Measurements from ENCODE around the gene SLC23A1. TPM values are rescaled to one million over a fixed set of nuclear protein-coding genes. Genes with fewer than 3 reads are reported as not detected.

Gene SLC23A1
- total and polyA plus RNA-seq, 9 of the 15 experiments (the other 6 are each of a cell fraction or from before 2014, with no cell fraction given): 0.03 to 0.20 (median 0.05) TPM; not detected in 5

- TF ChIP-seq ZNF280A (IDR thresholded peaks at IDR 0.05; ENCODE audit: low read depth, partially characterized antibody) (no peak), SREBF1 (IDR thresholded peaks at IDR 0.05; ENCODE audit: borderline replicate concordance, low read depth, low read length) (no peak), CEBPG (CRISPR knock-in tag; IDR thresholded peaks at IDR 0.05) (no peak), CEBPG (tag; conservative IDR thresholded peaks at IDR 0.05 in 1 of 2, IDR thresholded peaks at IDR 0.05 in 1 of 2) (no peak), EHMT2 (IDR thresholded peaks at IDR 0.05) (no peak), TRIM24 (IDR thresholded peaks at IDR 0.05) (peak in 1 of 2 experiments; percentile 50; a peak in 1 of 4 replicates), RFX7 (CRISPR knock-in tag; IDR thresholded peaks at IDR 0.05) (no peak), SUPT5H (IDR thresholded peaks at IDR 0.05) (peak; percentile 98), ZNF707 (CRISPR knock-in tag; conservative IDR thresholded peaks at IDR 0.05) (no peak), HIVEP1 (CRISPR knock-in tag; IDR thresholded peaks at IDR 0.05) (no peak), EP400 (IDR thresholded peaks at IDR 0.05) (peak; percentile 94), CUX1 (CRISPR knock-in tag; IDR thresholded peaks at IDR 0.05) (no peak), SRSF9 (IDR thresholded peaks at IDR 0.05; ENCODE audit: borderline replicate concordance, low read depth, low read length) (no peak), ZNF12 (CRISPR knock-in tag; IDR thresholded peaks at IDR 0.05) (0 out of 2 replicates have a peak, but pooled peaks have one; percentile 6), FOS (IDR thresholded peaks at IDR 0.05; ENCODE audit: extremely low read depth, insufficient read length) (no peak), HEY1 (CRISPR knock-in tag; IDR thresholded peaks at IDR 0.05; ENCODE audit: borderline replicate concordance) (no peak; the same call in 1 of the 2 replicates), CBFB (CRISPR knock-in tag; IDR thresholded peaks at IDR 0.05) (0 out of 2 replicates have a peak, but pooled peaks have one; percentile 7), ZSCAN32 (CRISPR knock-in tag; IDR thresholded peaks at IDR 0.05) (no peak), MCM3 (IDR thresholded peaks at IDR 0.05) (no peak), CBX5 (IDR thresholded peaks at IDR 0.05; ENCODE audit: borderline replicate concordance, low read depth) (0 out of 2 replicates have a peak, but pooled peaks have one; percentile 14), POLR3G (IDR thresholded peaks at IDR 0.05; ENCODE audit: extremely low read depth, insufficient read length, insufficient replicate concordance) (no peak), TFAM (CRISPR knock-in tag; conservative IDR thresholded peaks at IDR 0.05) (no peak)
- TF ChIP-seq, protein P1, sequence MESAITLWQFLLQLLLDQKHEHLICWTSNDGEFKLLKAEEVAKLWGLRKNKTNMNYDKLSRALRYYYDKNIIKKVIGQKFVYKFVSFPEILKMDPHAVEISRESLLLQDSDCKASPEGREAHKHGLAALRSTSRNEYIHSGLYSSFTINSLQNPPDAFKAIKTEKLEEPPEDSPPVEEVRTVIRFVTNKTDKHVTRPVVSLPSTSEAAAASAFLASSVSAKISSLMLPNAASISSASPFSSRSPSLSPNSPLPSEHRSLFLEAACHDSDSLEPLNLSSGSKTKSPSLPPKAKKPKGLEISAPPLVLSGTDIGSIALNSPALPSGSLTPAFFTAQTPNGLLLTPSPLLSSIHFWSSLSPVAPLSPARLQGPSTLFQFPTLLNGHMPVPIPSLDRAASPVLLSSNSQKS (CRISPR knock-in tag; IDR thresholded peaks at IDR 0.05): no peak
These were observed 41.2 kb downstream of the SLC23A1 start, which contains the start of gene PAIP2 (continued) for GRCh38 chr5:139341689-139342422.
